T-helper 2 cell treated with Interferon-gamma antibody and Interleukin-4, amounts not matched to agents 100 ng/mL and 5 ng/mL, for 36 hours (primary cell): Measurements from ENCODE around the gene NT5C2. TPM values are rescaled to one million over a fixed set of nuclear protein-coding genes. Genes with fewer than 3 reads are reported as not detected.
"Not testable (repeated sequence)": the region's sequence is repeated elsewhere in the genome, so short reads cannot be mapped to it uniquely, and the experiment has no call there.

ENCODE experiments used
- intact Hi-C: fragments of 100-400 bp; cut with micrococcal nuclease; formaldehyde crosslinking; loops from one replicate; pipeline ENCODE4 v1.15.1; 2023
- total RNA-seq: library from RNA; stranded (reverse); gene quantifications from 2 replicates; pipeline ENCODE4 v1.2.3, GENCODE V29; 2022

Gene NT5C2
- total RNA-seq, 1 donor from 2014 or later: 77.0 TPM

GRCh38 chr10:103167554-103167953, 25.5 kb downstream of the NT5C2 start:
- intact Hi-C loops: not testable (repeated sequence)

GRCh38 chr10:103166523-103166922, 26.5 kb downstream of the NT5C2 start:
- intact Hi-C loops: no loop called here

- intact Hi-C loops: not testable (repeated sequence)
Observed at GRCh38 chr10:103163766-103164403, 29.2 kb downstream of the NT5C2 start.

- intact Hi-C loops: no loop called here
Observed at GRCh38 chr10:103157246-103157645, 35.8 kb downstream of the NT5C2 start.

GRCh38 chr10:103155471-103156085, 37.5 kb downstream of the NT5C2 start:
- intact Hi-C loops: no loop called here

GRCh38 chr10:103154521-103155299, 38.4 kb downstream of the NT5C2 start:
- intact Hi-C loops: no loop called here

GRCh38 chr10:103153302-103154197, 39.5 kb downstream of the NT5C2 start:
- intact Hi-C loops: no loop called here

- intact Hi-C loops: no loop called here
Observed at GRCh38 chr10:103149991-103150622, 43.0 kb downstream of the NT5C2 start.

GRCh38 chr10:103147645-103148044, 45.4 kb downstream of the NT5C2 start:
- intact Hi-C loops: no loop called here

GRCh38 chr10:103145860-103146466, 47.1 kb downstream of the NT5C2 start:
- intact Hi-C loops: no loop called here

- intact Hi-C loops: no loop called here
Observed at GRCh38 chr10:103145046-103145445, 48.0 kb downstream of the NT5C2 start.

- intact Hi-C loops: no loop called here
Observed at GRCh38 chr10:103144041-103144440, 49.0 kb downstream of the NT5C2 start.

- intact Hi-C loops: not testable (repeated sequence)
Observed at GRCh38 chr10:103143641-103144040, 49.4 kb downstream of the NT5C2 start.

GRCh38 chr10:103141950-103142349, 51.1 kb downstream of the NT5C2 start:
- intact Hi-C loops: no loop called here

- intact Hi-C loops: no loop called here
Observed at GRCh38 chr10:103140469-103140868, 52.6 kb downstream of the NT5C2 start.

GRCh38 chr10:103139803-103140202, 53.3 kb downstream of the NT5C2 start:
- intact Hi-C loops: no loop called here

GRCh38 chr10:103135168-103135567, 57.9 kb downstream of the NT5C2 start:
- intact Hi-C loops: not testable (repeated sequence)

- intact Hi-C loops: no loop called here
Observed at GRCh38 chr10:103130910-103131309, 62.2 kb downstream of the NT5C2 start.

- intact Hi-C loops: not testable (repeated sequence)
Observed at GRCh38 chr10:103130180-103130579, 62.9 kb downstream of the NT5C2 start.

- intact Hi-C loops: no loop called here
Observed at GRCh38 chr10:103127241-103127640, 65.8 kb downstream of the NT5C2 start.
